ENCODE results near the gene HOXC11. TPM values are rescaled to one million over a fixed set of nuclear protein-coding genes. Genes with fewer than 3 reads are reported as not detected.

Gene HOXC11
- total and polyA plus RNA-seq, 4 experiments from 2014 or later, result not detected

- no peak overlapping the region for H3K27ac ChIP-seq (ENCODE audit: low read depth, low read length)
- Mint-ChIP-seq H3K27me3 (peaks cover 79 to 87% of the 10 kb centered on the region in 2 donors), H3K4me1 (peaks cover 24 to 71% (median 37%) of the 10 kb centered on the region in 4 donors), H3K36me3 (no peaks in the 10 kb centered on the region), H3K27ac (peak overlapping the region in 3 of 7 donors; percentile 51 to 86 (median 80)), H3K4me3 (peak overlapping the region in 7 of 8 donors; percentile 41 to 82 (median 66)), H3K9me3 (peaks cover 0 to 8% (median 1%) of the 10 kb centered on the region in 8 donors)
- ChIA-PET CTCF (ENCODE audit: partially characterized antibody) (no interaction called here), POLR2A (ENCODE audit: partially characterized antibody) (no interaction called here)
- no peaks in the 10 kb centered on the region for H3K36me3 ChIP-seq (ENCODE audit: insufficient read depth, low read length)
- DNase-seq, result no peak
- H3K4me1 ChIP-seq (ENCODE audit: insufficient read depth, low read length), result peaks cover 46% of the 10 kb centered on the region
- no peak overlapping the region for H3K4me3 ChIP-seq (ENCODE audit: low read length in 2 of 2)
- no peaks in the 10 kb centered on the region for H3K9me3 ChIP-seq (ENCODE audit: control insufficient read depth in 1 of 2, low read length in 2 of 2)
- intact Hi-C loops (cut with micrococcal nuclease), result loop anchor here (10.0 kb wide), 1 partner anchor 361 kb away; no protein-coding TSS in a partner anchor
- peaks cover 96% of the 10 kb centered on the region for H3K27me3 ChIP-seq (ENCODE audit: insufficient read depth, low read length)
Observed at GRCh38 chr12:53993162-53994008, 20.5 kb downstream of the HOXC11 start.

GRCh38 chr12:53994009-53994263 is 21.0 kb downstream of the HOXC11 start:
- peaks cover 80 to 89% of the 10 kb centered on the region in 2 donors for H3K27me3 Mint-ChIP-seq
- CTCF ChIA-PET (ENCODE audit: partially characterized antibody), result no interaction called here
- H3K9me3 Mint-ChIP-seq, result peaks cover 0 to 12% (median 1%) of the 10 kb centered on the region in 8 donors
- Histone ChIP-seq H3K36me3 (ENCODE audit: insufficient read depth, low read length) (no peaks in the 10 kb centered on the region), H3K9me3 (ENCODE audit: control insufficient read depth in 1 of 2, low read length in 2 of 2) (no peaks in the 10 kb centered on the region), H3K4me1 (ENCODE audit: insufficient read depth, low read length) (peaks cover 42% of the 10 kb centered on the region), H3K27me3 (ENCODE audit: insufficient read depth, low read length) (peaks cover 96% of the 10 kb centered on the region), H3K4me3 (ENCODE audit: low read length in 2 of 2) (no peak overlapping the region), H3K27ac (ENCODE audit: low read depth, low read length) (no peak overlapping the region)
- peak overlapping the region in 7 of 8 donors; percentile 14 to 82 (median 66) for H3K4me3 Mint-ChIP-seq
- POLR2A ChIA-PET (ENCODE audit: partially characterized antibody), result no interaction called here
- peak overlapping the region in 3 of 7 donors; percentile 51 to 86 (median 80) for H3K27ac Mint-ChIP-seq
- intact Hi-C loops (cut with micrococcal nuclease), result loop anchor here (10.0 kb wide), 1 partner anchor 361 kb away; no protein-coding TSS in a partner anchor
- H3K36me3 Mint-ChIP-seq, result no peaks in the 10 kb centered on the region
- peaks cover 24 to 71% (median 36%) of the 10 kb centered on the region in 4 donors for H3K4me1 Mint-ChIP-seq
- no peak for DNase-seq

GRCh38 chr12:53994264-53995001 is 21.5 kb downstream of the HOXC11 start:
- Histone ChIP-seq H3K4me3 (ENCODE audit: low read length in 2 of 2) (no peak overlapping the region), H3K27me3 (ENCODE audit: insufficient read depth, low read length) (peaks cover 93% of the 10 kb centered on the region), H3K9me3 (ENCODE audit: control insufficient read depth in 1 of 2, low read length in 2 of 2) (no peaks in the 10 kb centered on the region), H3K36me3 (ENCODE audit: insufficient read depth, low read length) (no peaks in the 10 kb centered on the region), H3K4me1 (ENCODE audit: insufficient read depth, low read length) (peaks cover 37% of the 10 kb centered on the region), H3K27ac (ENCODE audit: low read depth, low read length) (no peak overlapping the region)
- no peak for DNase-seq
- H3K9me3 Mint-ChIP-seq, result peaks cover 0 to 11% (median 1%) of the 10 kb centered on the region in 8 donors
- intact Hi-C loops (cut with micrococcal nuclease), result loop anchor here (10.0 kb wide), 1 partner anchor 360 kb away; no protein-coding TSS in a partner anchor
- H3K27ac Mint-ChIP-seq, result peak overlapping the region in 4 of 7 donors; percentile 43 to 86 (median 66)
- peaks cover 20 to 71% (median 32%) of the 10 kb centered on the region in 4 donors for H3K4me1 Mint-ChIP-seq
- ChIA-PET POLR2A (ENCODE audit: partially characterized antibody) (no interaction called here), CTCF (ENCODE audit: partially characterized antibody) (no interaction called here)
- H3K4me3 Mint-ChIP-seq, result peak overlapping the region; percentile 68 to 89 (median 80)
- H3K36me3 Mint-ChIP-seq, result no peaks in the 10 kb centered on the region
- H3K27me3 Mint-ChIP-seq, result peaks cover 77 to 86% of the 10 kb centered on the region in 2 donors

- DNase-seq, result no peak
- ChIA-PET CTCF (ENCODE audit: partially characterized antibody) (no interaction called here), POLR2A (ENCODE audit: partially characterized antibody) (interaction anchor here (0.6 kb wide), 1 partner anchor 39 kb away, joined by 3 read pairs; no protein-coding TSS in a partner anchor)
- Mint-ChIP-seq H3K27ac (peak overlapping the region in 3 of 7 donors; percentile 23 to 80 (median 77)), H3K4me3 (peak overlapping the region; percentile 68 to 89 (median 80)), H3K27me3 (peaks cover 77 to 84% of the 10 kb centered on the region in 2 donors), H3K9me3 (peaks cover 0 to 11% (median 1%) of the 10 kb centered on the region in 8 donors), H3K4me1 (peaks cover 15 to 71% (median 32%) of the 10 kb centered on the region in 4 donors), H3K36me3 (no peaks in the 10 kb centered on the region)
- Histone ChIP-seq H3K27ac (ENCODE audit: low read depth, low read length) (no peak overlapping the region), H3K36me3 (ENCODE audit: insufficient read depth, low read length) (no peaks in the 10 kb centered on the region), H3K4me3 (ENCODE audit: low read length in 2 of 2) (peak overlapping the region; percentile 29 to 64), H3K4me1 (ENCODE audit: insufficient read depth, low read length) (peaks cover 37% of the 10 kb centered on the region), H3K9me3 (ENCODE audit: control insufficient read depth in 1 of 2, low read length in 2 of 2) (no peaks in the 10 kb centered on the region), H3K27me3 (ENCODE audit: insufficient read depth, low read length) (peaks cover 93% of the 10 kb centered on the region)
- intact Hi-C loops (cut with micrococcal nuclease), result loop anchor here (10.0 kb wide), 1 partner anchor 360 kb away; no protein-coding TSS in a partner anchor
Observed at GRCh38 chr12:53995002-53995377, 22.1 kb downstream of the HOXC11 start.

GRCh38 chr12:53995378-53996239 is 22.7 kb downstream of the HOXC11 start:
- CTCF ChIA-PET (ENCODE audit: partially characterized antibody), result no interaction called here
- H3K4me3 ChIP-seq (ENCODE audit: low read length in 2 of 2), result peak overlapping the region; percentile 29 to 64
- Mint-ChIP-seq H3K27ac (peak overlapping the region in 4 of 7 donors; percentile 48 to 80 (median 72)), H3K4me3 (peak overlapping the region; percentile 71 to 89 (median 82)), H3K27me3 (peaks cover 74 to 83% of the 10 kb centered on the region in 2 donors), H3K4me1 (peaks cover 10 to 67% (median 29%) of the 10 kb centered on the region in 4 donors), H3K36me3 (no peaks in the 10 kb centered on the region), H3K9me3 (peaks cover 0 to 11% (median 1%) of the 10 kb centered on the region in 8 donors)
- no peaks in the 10 kb centered on the region for H3K36me3 ChIP-seq (ENCODE audit: insufficient read depth, low read length)
- H3K27ac ChIP-seq (ENCODE audit: low read depth, low read length), result no peak overlapping the region
- POLR2A ChIA-PET (ENCODE audit: partially characterized antibody), result interaction anchor here (0.6 kb wide), 1 partner anchor 39 kb away, joined by 3 read pairs; no protein-coding TSS in a partner anchor
- peaks cover 42% of the 10 kb centered on the region for H3K4me1 ChIP-seq (ENCODE audit: insufficient read depth, low read length)
- H3K9me3 ChIP-seq (ENCODE audit: control insufficient read depth in 1 of 2, low read length in 2 of 2), result no peaks in the 10 kb centered on the region
- peaks cover 92% of the 10 kb centered on the region for H3K27me3 ChIP-seq (ENCODE audit: insufficient read depth, low read length)
- intact Hi-C loops (cut with micrococcal nuclease), result loop anchor here (10.0 kb wide), 1 partner anchor 359 kb away; no protein-coding TSS in a partner anchor
- no peak for DNase-seq

- POLR2A ChIA-PET (ENCODE audit: partially characterized antibody), result interaction anchor here (0.9 kb wide), 1 partner anchor 9 kb away, joined by 5 read pairs; no protein-coding TSS in a partner anchor
- H3K9me3 ChIP-seq (ENCODE audit: control insufficient read depth in 1 of 2, low read length in 2 of 2), result no peaks in the 10 kb centered on the region
- H3K9me3 Mint-ChIP-seq, result peaks cover 0 to 11% (median 1%) of the 10 kb centered on the region in 8 donors
Observed at GRCh38 chr12:53996240-53997203, 23.6 kb downstream of the HOXC11 start.

More at GRCh38 chr12:53996240-53997203, 23.6 kb downstream of the HOXC11 start:
- Histone ChIP-seq H3K27ac (ENCODE audit: low read depth, low read length) (no peak overlapping the region), H3K36me3 (ENCODE audit: insufficient read depth, low read length) (no peaks in the 10 kb centered on the region), H3K4me1 (ENCODE audit: insufficient read depth, low read length) (peaks cover 42% of the 10 kb centered on the region), H3K4me3 (ENCODE audit: low read length in 2 of 2) (peak overlapping the region; percentile 29 to 64), H3K27me3 (ENCODE audit: insufficient read depth, low read length) (peaks cover 92% of the 10 kb centered on the region)
- intact Hi-C loops (cut with micrococcal nuclease), result loop anchor here (10.0 kb wide), 1 partner anchor 358 kb away; no protein-coding TSS in a partner anchor
- CTCF ChIA-PET (ENCODE audit: partially characterized antibody), result interaction anchor here (1.7 to 2.0 kb wide), 2 partner anchors 196 to 205 kb away, joined by 4 to 7 read pairs; no protein-coding TSS in a partner anchor
- DNase-seq, result no peak
- Mint-ChIP-seq H3K4me3 (peak overlapping the region; percentile 71 to 89 (median 82)), H3K4me1 (peaks cover 10 to 67% (median 29%) of the 10 kb centered on the region in 4 donors), H3K27me3 (peaks cover 72 to 84% of the 10 kb centered on the region in 2 donors), H3K27ac (peak overlapping the region in 1 of 7 donors; percentile 80), H3K36me3 (no peaks in the 10 kb centered on the region)

Measured in CD4-positive, alpha-beta memory T cell (primary cell).